DOHH2 (cell line): ENCODE results near the gene DLG5.

Experiments used
- CTCF ChIP-seq: fragments of 200-600 bp; sonication (generic); IDR thresholded peaks from one replicate; pipeline ENCODE4 v1.5.1; 2014; ENCODE audit warnings: antibody characterized with exemption, mild to moderate bottlenecking, low read depth, low read length; ENCODE audit not compliant: poor library complexity, severe bottlenecking
- EZH2phosphoT487 ChIP-seq: fragments of 200-600 bp; sonication (generic); IDR thresholded peaks from 2 replicates; pipeline ENCODE4 v1.6.1; 2017; ENCODE audit warnings: borderline replicate concordance, mild to moderate bottlenecking, antibody characterized with exemption, low read length, moderate library complexity, mixed read lengths

GRCh38 chr10:77862595-77862994 lies 64.0 kb downstream of the DLG5 start:
- TF ChIP-seq CTCF, result no peak
- TF ChIP-seq EZH2phosphoT487, result no peak
